Nephron (organoid): ENCODE data around the gene CRTC2.

ENCODE experiments used
- H3K27ac Mint-ChIP-seq, 3 experiments: 2 replicates each; pipeline ENCODE4 v1.8.0; 2020; ENCODE audit warnings: mixed read lengths in 3 of 3, mild to moderate bottlenecking in 2 of 3, moderate library complexity in 1 of 3
- H3K27me3 Mint-ChIP-seq: 2 replicates; pipeline ENCODE4 v1.8.0; 2021; ENCODE audit warnings: low read depth, mild to moderate bottlenecking, moderate library complexity, mixed read lengths
- H3K36me3 Mint-ChIP-seq: 2 replicates; pipeline ENCODE4 v1.8.0; 2020; ENCODE audit warnings: low read depth, mixed read lengths
- H3K4me1 Mint-ChIP-seq: 2 replicates; pipeline ENCODE4 v1.8.0; 2020; ENCODE audit warnings: mixed read lengths
- H3K4me3 Mint-ChIP-seq, 3 experiments: 2 replicates each; pipeline ENCODE4 v1.8.0; 2020; ENCODE audit warnings: mild to moderate bottlenecking in 3 of 3, mixed read lengths in 3 of 3, moderate library complexity in 2 of 3
- H3K9me3 Mint-ChIP-seq: 2 replicates; pipeline ENCODE4 v1.8.0; 2020; ENCODE audit warnings: mixed read lengths
- TF ChIP-seq, protein P1 (sequence below), 3 experiments: fragments of 200-600 bp; sonication (generic); IDR thresholded peaks; one replicate each; pipeline ENCODE4 v1.5.0; 2021; ENCODE audit warnings: antibody characterized with exemption in 3 of 3; ENCODE audit not compliant: unreplicated experiment in 3 of 3

CRTC2 gene

DNA sequence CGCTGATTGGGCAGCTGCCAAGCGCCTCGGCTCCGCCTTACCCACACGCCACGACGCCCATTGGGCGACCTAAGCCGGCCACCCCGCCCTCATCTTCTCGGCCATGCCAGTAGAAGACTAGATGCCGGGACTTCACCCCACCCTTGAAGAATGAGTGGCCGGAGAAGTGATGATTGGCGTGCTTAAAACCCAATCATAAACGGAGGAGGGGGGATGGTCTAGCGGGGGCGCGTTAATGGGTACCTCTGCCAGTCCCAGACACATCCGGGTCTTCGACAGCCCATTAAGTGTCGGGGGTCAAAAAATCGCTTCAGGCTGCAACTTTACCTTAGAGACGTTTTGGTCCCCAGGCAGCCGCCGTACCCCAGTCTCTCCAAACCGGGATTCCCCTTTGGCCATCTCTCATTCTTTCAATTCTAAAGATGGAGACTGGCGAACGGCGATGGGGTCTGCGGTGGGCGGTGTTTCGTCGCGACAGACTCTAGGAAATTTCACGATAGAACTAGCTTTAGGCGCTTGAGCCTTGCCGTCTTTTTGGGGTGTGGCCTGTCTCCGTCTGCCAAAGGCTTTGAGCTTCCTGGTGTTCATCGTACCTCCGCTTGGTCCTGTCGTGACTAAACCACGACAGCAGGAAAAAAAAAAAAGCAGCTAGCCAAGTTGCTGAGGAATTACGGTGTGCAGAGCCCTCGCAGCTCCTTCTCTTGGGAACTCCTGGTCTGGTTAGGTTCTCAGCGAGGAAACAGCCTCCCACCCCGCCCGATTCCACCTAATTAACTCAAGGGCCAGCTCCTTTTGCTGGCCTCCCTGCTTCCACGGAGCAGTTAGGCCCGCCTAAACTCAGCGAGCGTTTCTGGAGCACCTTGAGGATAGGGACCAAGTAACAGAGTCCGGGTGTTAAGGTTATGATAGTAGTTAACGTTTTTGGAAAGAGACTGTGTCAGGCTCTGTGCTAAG, 35.2 kb downstream of the CRTC2 start, which contains the start of gene GATAD2B:
Gene GATAD2B, minus strand, starts transcription at position 1 of the 954 bp plus-strand sequence. CDS start 94,625 bp downstream, outside the sequence.
- Mint-ChIP-seq H3K4me3 (peak within 1 kb of the TSS; percentile 86 to 100 (median 96)), H3K27ac (peak within 1 kb of the TSS; percentile 96 to 99 (median 98)), H3K4me1 (peaks cover 35% of the 10 kb centered on the region), H3K36me3 (no peaks in the 10 kb centered on the region), H3K27me3 (no peaks in the 10 kb centered on the region), H3K9me3 (no peaks in the 10 kb centered on the region)
- TF ChIP-seq, protein P1, sequence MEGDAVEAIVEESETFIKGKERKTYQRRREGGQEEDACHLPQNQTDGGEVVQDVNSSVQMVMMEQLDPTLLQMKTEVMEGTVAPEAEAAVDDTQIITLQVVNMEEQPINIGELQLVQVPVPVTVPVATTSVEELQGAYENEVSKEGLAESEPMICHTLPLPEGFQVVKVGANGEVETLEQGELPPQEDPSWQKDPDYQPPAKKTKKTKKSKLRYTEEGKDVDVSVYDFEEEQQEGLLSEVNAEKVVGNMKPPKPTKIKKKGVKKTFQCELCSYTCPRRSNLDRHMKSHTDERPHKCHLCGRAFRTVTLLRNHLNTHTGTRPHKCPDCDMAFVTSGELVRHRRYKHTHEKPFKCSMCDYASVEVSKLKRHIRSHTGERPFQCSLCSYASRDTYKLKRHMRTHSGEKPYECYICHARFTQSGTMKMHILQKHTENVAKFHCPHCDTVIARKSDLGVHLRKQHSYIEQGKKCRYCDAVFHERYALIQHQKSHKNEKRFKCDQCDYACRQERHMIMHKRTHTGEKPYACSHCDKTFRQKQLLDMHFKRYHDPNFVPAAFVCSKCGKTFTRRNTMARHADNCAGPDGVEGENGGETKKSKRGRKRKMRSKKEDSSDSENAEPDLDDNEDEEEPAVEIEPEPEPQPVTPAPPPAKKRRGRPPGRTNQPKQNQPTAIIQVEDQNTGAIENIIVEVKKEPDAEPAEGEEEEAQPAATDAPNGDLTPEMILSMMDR (IDR thresholded peaks at IDR 0.05; ENCODE audit: unreplicated experiment in 3 of 3) = no peak

DNA sequence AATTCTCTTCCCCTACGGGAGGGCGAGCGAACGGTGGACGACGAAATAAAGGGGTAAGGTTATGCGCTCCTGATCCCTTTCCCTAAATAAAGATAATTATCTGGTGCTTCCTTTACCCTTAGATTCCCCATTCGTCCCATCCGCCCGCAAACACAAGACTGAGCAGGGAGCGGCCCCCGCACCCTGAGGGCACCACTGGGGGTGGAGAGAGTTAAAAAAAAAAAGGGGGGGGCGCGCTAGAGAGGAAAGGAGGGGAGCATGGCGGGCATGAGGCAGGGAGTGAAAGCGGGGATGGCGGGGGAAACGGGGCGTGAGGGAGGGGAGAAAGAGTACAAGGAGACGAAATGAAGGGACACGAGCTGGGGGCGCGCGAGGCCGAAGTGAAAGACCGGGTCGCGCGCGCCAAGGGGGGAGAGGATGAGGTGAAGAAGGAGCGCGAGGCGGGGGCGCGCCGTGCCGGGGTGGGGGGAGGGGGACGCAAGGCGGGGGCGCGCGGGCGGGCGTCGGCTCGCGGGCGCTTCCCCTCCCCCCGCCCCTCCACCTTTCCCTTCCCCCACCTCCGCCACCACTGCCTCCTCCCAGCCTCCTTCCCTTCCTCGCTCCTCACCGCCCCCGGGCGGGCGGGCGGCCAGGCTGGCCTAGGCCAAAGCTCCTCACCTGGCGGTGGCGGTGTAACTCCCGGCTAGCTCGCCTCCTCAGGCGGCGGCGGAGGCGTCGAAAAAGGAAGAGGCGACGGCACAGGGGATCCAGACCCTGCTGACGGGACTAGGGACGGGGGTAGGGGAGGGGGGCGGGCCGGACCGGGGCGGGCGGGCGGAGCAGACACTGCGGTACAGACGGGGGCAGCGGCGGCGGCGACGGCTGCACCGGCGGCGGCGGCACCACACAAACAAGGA, 36.1 kb downstream of the CRTC2 start:
- Mint-ChIP-seq H3K27me3 (no peaks in the 10 kb centered on the region), H3K4me1 (peaks cover 43% of the 10 kb centered on the region), H3K27ac (peak overlapping the region; percentile 96 to 99 (median 98)), H3K9me3 (no peaks in the 10 kb centered on the region), H3K4me3 (peak overlapping the region; percentile 86 to 100 (median 96)), H3K36me3 (no peaks in the 10 kb centered on the region)
- TF ChIP-seq, protein P1 (IDR thresholded peaks at IDR 0.05; ENCODE audit: unreplicated experiment in 3 of 3) = no peak

DNA sequence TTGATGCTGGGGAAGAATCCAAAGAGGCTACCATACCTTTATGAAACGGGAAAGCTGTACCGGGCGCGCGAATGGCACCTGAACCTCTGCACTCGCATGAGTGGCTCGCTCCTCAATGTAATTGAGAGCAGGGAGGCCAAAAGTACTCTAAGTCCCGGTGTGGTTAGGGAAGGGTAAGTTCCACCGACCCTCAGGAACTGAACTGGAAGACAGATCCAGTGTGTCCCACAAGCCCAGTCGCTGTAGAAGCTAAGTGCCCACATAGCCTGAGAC, 36.7 kb downstream of the CRTC2 start:
- no peaks in the 10 kb centered on the region for H3K27me3 Mint-ChIP-seq
- H3K9me3 Mint-ChIP-seq = no peaks in the 10 kb centered on the region
- peaks cover 43% of the 10 kb centered on the region for H3K4me1 Mint-ChIP-seq
- TF ChIP-seq, protein P1 (IDR thresholded peaks at IDR 0.05; ENCODE audit: unreplicated experiment in 3 of 3) = no peak
- H3K4me3 Mint-ChIP-seq = peak overlapping the region; percentile 86 to 100 (median 87)
- H3K36me3 Mint-ChIP-seq = no peaks in the 10 kb centered on the region
- H3K27ac Mint-ChIP-seq = peak overlapping the region; percentile 72 to 99 (median 98)

DNA sequence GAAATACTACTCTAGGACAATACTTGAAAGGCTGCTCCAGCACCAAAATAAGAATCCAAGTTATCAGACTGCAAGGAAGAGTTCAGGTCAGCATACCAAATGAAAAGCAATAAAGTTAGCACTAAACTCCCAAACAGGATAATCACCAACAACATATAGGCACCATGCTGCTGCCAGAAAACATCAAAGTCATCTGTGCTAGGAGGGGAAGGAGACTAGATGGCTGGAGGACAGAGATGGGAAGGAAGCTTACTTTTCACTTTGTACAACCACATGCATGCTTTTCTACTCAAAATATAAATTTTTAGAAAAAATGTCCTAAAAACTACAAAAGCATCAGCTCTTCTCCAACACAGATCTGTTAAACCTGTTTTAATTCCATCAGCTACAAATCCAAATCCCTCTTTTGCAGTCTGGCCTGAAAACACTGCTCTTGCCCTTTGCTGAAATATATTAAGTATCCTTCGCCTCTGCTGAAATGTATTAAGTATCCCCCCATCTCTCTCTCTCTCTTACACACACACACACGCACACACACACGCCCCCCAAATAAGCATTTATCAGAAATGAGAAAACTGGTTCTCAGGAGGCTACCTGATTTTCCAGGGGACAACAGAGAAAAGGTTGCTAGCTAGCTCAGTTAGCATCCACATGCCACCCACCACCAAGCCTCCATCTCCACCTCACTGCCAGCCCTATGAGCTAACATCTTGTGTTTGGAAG, 37.2 kb downstream of the CRTC2 start:
- Mint-ChIP-seq H3K9me3 (no peaks in the 10 kb centered on the region), H3K27ac (peak overlapping the region; percentile 72 to 99 (median 98))

More for the DNA sequence above, 37.2 kb downstream of the CRTC2 start:
- peak overlapping the region; percentile 86 to 100 (median 87) for H3K4me3 Mint-ChIP-seq
- no peaks in the 10 kb centered on the region for H3K36me3 Mint-ChIP-seq
- H3K27me3 Mint-ChIP-seq = no peaks in the 10 kb centered on the region
- H3K4me1 Mint-ChIP-seq = peaks cover 46% of the 10 kb centered on the region
- TF ChIP-seq, protein P1 (IDR thresholded peaks at IDR 0.05; ENCODE audit: unreplicated experiment in 3 of 3) = no peak
